B cell (primary cell): ENCODE results near the gene FOXO1. TPM values are rescaled to one million over a fixed set of nuclear protein-coding genes. Genes with fewer than 3 reads are reported as not detected.

Source experiments
- ATAC-seq: fragments of 200-7000 bp; cut with Tn5 transposase; one replicate; pipeline ENCODE4 v1.10.0; 2021; ENCODE audit warnings: low read depth, mild to moderate bottlenecking, moderate number of reproducible peaks, moderate library complexity
- CTCF ChIA-PET: fragments of 350-600 bp; sonication (Branson Sonifier 250); formaldehyde crosslinking; loops from one replicate; lab custom pipeline; 2021; ENCODE audit warnings: antibody characterized with exemption, inconsistent platforms; lab: Charles Lee
- POLR2A ChIA-PET: fragments of 350-600 bp; sonication (Branson Sonifier 250); formaldehyde crosslinking; loops from one replicate; lab custom pipeline; 2021; ENCODE audit warnings: antibody characterized with exemption; lab: Charles Lee
- DNase-seq: peaks from one replicate; pipeline ENCODE4 v3.0.0; 2013
- H2AFZ ChIP-seq: 2 replicates; pipeline ENCODE4 v1.6.1; 2012; ENCODE audit warnings: mild to moderate bottlenecking, low read depth, low read length; ENCODE audit not compliant: insufficient read depth, poor library complexity, severe bottlenecking
- H3K27ac ChIP-seq, 2 donors: 1 replicate in 1 of 2; 2 replicates in 1 of 2; pipeline ENCODE4 v1.5.1; 2012 to 2013; ENCODE audit warnings: low read length in 2 of 2, mild to moderate bottlenecking in 2 of 2, moderate library complexity in 1 of 2
- H3K27me3 ChIP-seq, 4 experiments: fragments of 200-600 bp in 1 of 4; sonication (generic) in 1 of 4; replicated peaks in 1 of 4; 1 replicate in 2 of 4; 2 replicates in 2 of 4; pipeline versions ENCODE4 v1.6.1 to v1.7.0; 2013 to 2016; ENCODE audit warnings: low read length in 3 of 4, mild to moderate bottlenecking in 2 of 4, mixed read lengths in 1 of 4, moderate library complexity in 1 of 4; ENCODE audit not compliant: insufficient read depth in 4 of 4, control insufficient read depth in 3 of 4; ENCODE audit errors: control extremely low read depth in 1 of 4
- H3K36me3 ChIP-seq, 2 experiments: replicated peaks in 1 of 2; 1 replicate in 1 of 2; 2 replicates in 1 of 2; pipeline versions ENCODE4 v1.6.1 to v1.7.1; 2013; ENCODE audit warnings: low read length in 1 of 2; ENCODE audit not compliant: insufficient read depth in 2 of 2, control insufficient read depth in 1 of 2; ENCODE audit errors: control extremely low read depth in 1 of 2, extremely low read depth in 1 of 2
- H3K4me1 ChIP-seq, 2 donors: fragments of 200-600 bp in 1 of 2; sonication (generic) in 1 of 2; 1 replicate in 1 of 2; 2 replicates in 1 of 2; pipeline versions ENCODE4 v1.5.1 to v1.6.1; 2013 to 2017; ENCODE audit warnings: low read length in 2 of 2; ENCODE audit not compliant: control insufficient read depth in 2 of 2, insufficient read depth in 2 of 2
- H3K4me2 ChIP-seq: replicated peaks from 2 replicates; pipeline ENCODE3; 2012; ENCODE audit warnings: mild to moderate bottlenecking, low read depth, low read length; ENCODE audit not compliant: poor library complexity, severe bottlenecking
- H3K4me3 ChIP-seq, 5 experiments: fragments of 200-600 bp in 1 of 5; sonication (generic) in 1 of 5; 1 replicate in 3 of 5; 2 replicates in 2 of 5; pipeline versions ENCODE4 v1.5.1 to v1.7.0; 2011 to 2016; ENCODE audit warnings: low read length in 4 of 5, mild to moderate bottlenecking in 4 of 5, low read depth in 2 of 5, control low read depth in 1 of 5, moderate library complexity in 1 of 5; ENCODE audit not compliant: insufficient read depth in 1 of 5; ENCODE audit errors: control extremely low read depth in 1 of 5, extremely low read depth in 1 of 5
- H3K79me2 ChIP-seq: fragments of 200-600 bp; sonication (generic); one replicate; pipeline ENCODE4 v1.6.0; 2016; ENCODE audit warnings: low read length; ENCODE audit not compliant: control insufficient read depth, insufficient read depth
- H3K9ac ChIP-seq: fragments of 200-600 bp; sonication (generic); 2 replicates; pipeline ENCODE4 v1.6.1; 2017; ENCODE audit warnings: mild to moderate bottlenecking, low read length, moderate library complexity
- H3K9me3 ChIP-seq, 3 donors: one replicate each; pipeline versions ENCODE4 v1.6.1 to v1.7.1; 2013; ENCODE audit warnings: low read length in 2 of 3; ENCODE audit not compliant: control insufficient read depth in 2 of 3, insufficient read depth in 1 of 3; ENCODE audit errors: control extremely low read depth in 1 of 3
- H4K20me1 ChIP-seq: 2 replicates; pipeline ENCODE4 v1.6.0; 2012; ENCODE audit warnings: mild to moderate bottlenecking, low read length; ENCODE audit not compliant: insufficient read depth, control insufficient read depth, poor library complexity, severe bottlenecking
- H3K27ac Mint-ChIP-seq: one replicate; pipeline ENCODE4 v1.8.0; 2021; ENCODE audit warnings: mixed read lengths
- H3K27me3 Mint-ChIP-seq: one replicate; pipeline ENCODE4 v1.8.0; 2021; ENCODE audit warnings: mixed read lengths
- H3K4me1 Mint-ChIP-seq: one replicate; pipeline ENCODE4 v1.8.0; 2021; ENCODE audit warnings: mixed read lengths
- H3K4me3 Mint-ChIP-seq: one replicate; pipeline ENCODE4 v1.8.0; 2021; ENCODE audit warnings: mixed read lengths
- H3K9me3 Mint-ChIP-seq: one replicate; pipeline ENCODE4 v1.8.0; 2022; ENCODE audit warnings: mixed read lengths; ENCODE audit not compliant: insufficient read depth
- EZH2 ChIP-seq: IDR thresholded peaks from 2 replicates; pipeline ENCODE4 v1.6.1; 2012; ENCODE audit warnings: borderline replicate concordance, low read depth, mild to moderate bottlenecking, moderate library complexity, low read length; ENCODE audit not compliant: insufficient read depth, poor library complexity, severe bottlenecking
- WGBS: methylation state at CpG from one replicate; pipeline ENCODE4 v1.1.5; 2013; ENCODE audit warnings: missing lambda C conversion rate; ENCODE audit not compliant: insufficient coverage; 5-methylcytosine and 5-hydroxymethylcytosine counted together
- intact Hi-C: fragments of 100-400 bp; cut with micrococcal nuclease; formaldehyde crosslinking; loops from one replicate; pipeline ENCODE4 v1.10.0; 2022
- polyA plus RNA-seq: library from polyadenylated mRNA; depleted of rRNA; stranded (reverse); fragments of >200 nt; gene quantifications from 2 replicates; pipeline ENCODE4 v1.2.3, GENCODE V29; 2012
- total RNA-seq, 2 donors: library from RNA; stranded (reverse); fragments of 120-200 nt in 1 of 2; gene quantifications; 1 replicate in 1 of 2; 2 replicates in 1 of 2; pipeline versions ENCODE4 v1.2.3 to v1.2.4, GENCODE V29; 2013 to 2022
- TF ChIP-seq, protein P1 (sequence below): fragments of 200-600 bp; IDR thresholded peaks from one replicate; pipeline ENCODE4 v1.8.0; 2022; ENCODE audit warnings: antibody characterized with exemption, mild to moderate bottlenecking

FOXO1 gene
- total and polyA plus RNA-seq, 2 donors (not counting 1 experiment from before 2014, with no cell fraction given), result 22.8 to 77.9 TPM

DNA sequence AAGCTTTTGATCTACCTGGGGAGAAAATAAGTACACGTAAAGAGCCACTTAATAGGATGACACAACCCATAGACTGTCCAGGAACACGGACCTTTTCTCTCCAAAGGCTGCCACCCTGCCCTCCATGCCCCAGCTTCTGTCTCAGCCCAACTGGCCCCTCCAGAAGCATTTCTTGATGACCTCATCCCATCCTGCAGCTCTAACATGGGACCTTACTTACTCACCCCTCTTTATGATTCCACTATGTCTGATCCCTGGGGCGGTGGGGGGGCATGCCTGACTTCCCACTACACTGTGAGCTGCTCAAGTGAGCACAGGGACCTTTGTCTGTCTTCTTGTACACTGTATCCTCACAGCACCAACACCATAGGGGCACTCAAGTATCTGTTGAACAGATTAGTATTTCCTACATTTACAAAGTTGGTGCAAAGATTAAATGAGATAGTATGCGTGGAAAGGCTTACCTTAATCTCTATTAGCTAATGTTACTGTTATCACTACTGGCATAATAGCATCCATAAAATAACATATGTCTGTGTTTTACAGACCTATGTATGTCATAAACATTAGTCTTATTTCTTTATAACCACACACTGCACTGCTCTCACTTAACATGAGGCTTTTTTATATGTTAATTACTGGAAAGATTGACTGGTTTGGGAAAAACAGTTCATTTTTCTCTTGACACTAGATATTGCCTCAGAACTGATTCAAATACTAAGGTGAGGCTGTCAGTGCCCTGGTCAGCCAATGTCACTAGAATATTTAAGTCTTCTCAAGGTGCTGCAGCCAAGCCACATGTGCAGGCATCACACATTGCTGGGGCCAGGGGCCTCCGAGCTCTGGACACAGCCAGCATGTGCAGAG is 100.9 kb downstream of the FOXO1 start:
- Mint-ChIP-seq H3K27me3 (no peaks in the 10 kb centered on the region), H3K4me1 (peaks cover 84% of the 10 kb centered on the region), H3K27ac (no peak overlapping the region), H3K4me3 (peak overlapping the region; percentile 74), H3K9me3 (no peaks in the 10 kb centered on the region)
- Histone ChIP-seq H2AFZ (no peak overlapping the region), H3K79me2 (peaks cover 99% of the 10 kb centered on the region), H3K4me1 (peaks cover 73 to 83% of the 10 kb centered on the region in 2 donors), H3K36me3 (peaks cover 0 to 3% of the 10 kb centered on the region in 2 experiments), H3K27me3 (no peaks in the 10 kb centered on the region), H3K27ac (peak overlapping the region; percentile 16 to 41), H3K4me2 (peak overlapping the region; percentile 42), H4K20me1 (peaks cover 88% of the 10 kb centered on the region), H3K9ac (no peak overlapping the region), H3K4me3 (no peak overlapping the region), H3K9me3 (no peaks in the 10 kb centered on the region)
- ChIA-PET POLR2A (interaction anchor here (0.6 to 0.7 kb wide), 2 partner anchors 18 to 19 kb away, joined by 3 read pairs; no protein-coding TSS in a partner anchor), CTCF (interaction anchor here (0.9 to 2.6 kb wide), 5 partner anchors 11 to 623 kb away, joined by 3 to 7 read pairs (median 3); no protein-coding TSS in a partner anchor)
- intact Hi-C loops, result loop anchor here (2.0 kb wide), 1 partner anchor 23 kb away; no protein-coding TSS in a partner anchor
- DNase-seq, result no peak
- WGBS, result 93% methylated on average over 4 of the region's 5 CpGs
- TF ChIP-seq EZH2, result no peak
- TF ChIP-seq, protein P1, sequence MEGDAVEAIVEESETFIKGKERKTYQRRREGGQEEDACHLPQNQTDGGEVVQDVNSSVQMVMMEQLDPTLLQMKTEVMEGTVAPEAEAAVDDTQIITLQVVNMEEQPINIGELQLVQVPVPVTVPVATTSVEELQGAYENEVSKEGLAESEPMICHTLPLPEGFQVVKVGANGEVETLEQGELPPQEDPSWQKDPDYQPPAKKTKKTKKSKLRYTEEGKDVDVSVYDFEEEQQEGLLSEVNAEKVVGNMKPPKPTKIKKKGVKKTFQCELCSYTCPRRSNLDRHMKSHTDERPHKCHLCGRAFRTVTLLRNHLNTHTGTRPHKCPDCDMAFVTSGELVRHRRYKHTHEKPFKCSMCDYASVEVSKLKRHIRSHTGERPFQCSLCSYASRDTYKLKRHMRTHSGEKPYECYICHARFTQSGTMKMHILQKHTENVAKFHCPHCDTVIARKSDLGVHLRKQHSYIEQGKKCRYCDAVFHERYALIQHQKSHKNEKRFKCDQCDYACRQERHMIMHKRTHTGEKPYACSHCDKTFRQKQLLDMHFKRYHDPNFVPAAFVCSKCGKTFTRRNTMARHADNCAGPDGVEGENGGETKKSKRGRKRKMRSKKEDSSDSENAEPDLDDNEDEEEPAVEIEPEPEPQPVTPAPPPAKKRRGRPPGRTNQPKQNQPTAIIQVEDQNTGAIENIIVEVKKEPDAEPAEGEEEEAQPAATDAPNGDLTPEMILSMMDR, result no peak
- no peak for ATAC-seq
